Umbilical cord (tissue), 2 donors: ENCODE results near the gene PAK1. TPM values are rescaled to one million over a fixed set of nuclear protein-coding genes. Genes with fewer than 3 reads are reported as not detected.

Experiments used
- DNase-seq: peaks from one replicate; pipeline ENCODE4 v3.0.0-alpha.2; 2015; ENCODE audit warnings: low spot score
- total RNA-seq: library from RNA; depleted of rRNA; stranded (reverse); fragments of >200 nt; gene quantifications from one replicate; pipeline ENCODE4 v1.2.3, GENCODE V29; 2014; ENCODE audit warnings: low replicate concordance; ENCODE audit not compliant: insufficient read depth

Gene PAK1
- total RNA-seq, 1 donor from 2014 or later: 20.2 TPM

GRCh38 chr11:77372726-77373125 is 101.2 kb downstream of the PAK1 start:
- DNase-seq: no peak

GRCh38 chr11:77371646-77372045 is 102.2 kb downstream of the PAK1 start:
- DNase-seq: no peak

- DNase-seq: no peak
Measured at GRCh38 chr11:77370217-77370616, 103.7 kb downstream of the PAK1 start.

- DNase-seq: no peak
Measured at GRCh38 chr11:77361184-77361583, 112.7 kb downstream of the PAK1 start.

- no peak for DNase-seq
Measured at GRCh38 chr11:77359481-77359880, 114.4 kb downstream of the PAK1 start.

GRCh38 chr11:77353131-77353530 is 120.8 kb downstream of the PAK1 start:
- DNase-seq: peak; percentile 11

- peak; percentile 30 for DNase-seq
Measured at GRCh38 chr11:77351281-77351886, 122.5 kb downstream of the PAK1 start.

GRCh38 chr11:77347948-77348347 is 125.9 kb downstream of the PAK1 start:
- no peak for DNase-seq

GRCh38 chr11:77346906-77347603 is 126.8 kb downstream of the PAK1 start:
- no peak for DNase-seq

- no peak for DNase-seq
Measured at GRCh38 chr11:77345621-77346020, 128.3 kb downstream of the PAK1 start.

- peak; percentile 5 for DNase-seq
Measured at GRCh38 chr11:77340501-77340900, 133.4 kb downstream of the PAK1 start.

GRCh38 chr11:77332259-77332658 is 141.6 kb downstream of the PAK1 start:
- no peak for DNase-seq

- no peak for DNase-seq
Measured at GRCh38 chr11:77325159-77325558, 148.7 kb downstream of the PAK1 start.

- DNase-seq: no peak
Measured at GRCh38 chr11:77324508-77324907, 149.4 kb downstream of the PAK1 start.

GRCh38 chr11:77322926-77323590 is 150.8 kb downstream of the PAK1 start:
- no peak for DNase-seq

GRCh38 chr11:77322506-77322905 is 151.4 kb downstream of the PAK1 start:
- no peak for DNase-seq

GRCh38 chr11:77320351-77320750 is 153.5 kb downstream of the PAK1 start:
- DNase-seq: no peak

GRCh38 chr11:77318600-77318999 is 155.3 kb downstream of the PAK1 start:
- no peak for DNase-seq

GRCh38 chr11:77316733-77317342 is 157.1 kb downstream of the PAK1 start:
- DNase-seq: peak; percentile 6

- DNase-seq: no peak
Measured at GRCh38 chr11:77312107-77312506, 161.8 kb downstream of the PAK1 start.

- no peak for DNase-seq
Measured at GRCh38 chr11:77311701-77312100, 162.2 kb downstream of the PAK1 start.

GRCh38 chr11:77310721-77311120 is 163.2 kb downstream of the PAK1 start:
- no peak for DNase-seq
